HepG2 (cell line): ENCODE data around the gene FIS1. TPM values are rescaled to one million over a fixed set of nuclear protein-coding genes. Genes with fewer than 3 reads are reported as not detected.

Source experiments
- FOXK1 ChIP-seq: sonication (generic); formaldehyde crosslinking; IDR thresholded peaks from 2 replicates; pipeline ENCODE4 v1.4.0; 2020; ENCODE audit warnings: low read depth, missing genetic modification reagents, borderline replicate concordance
- FOXO1 ChIP-seq: sonication (generic); formaldehyde crosslinking; IDR thresholded peaks from 2 replicates; pipeline ENCODE4 v1.4.0; 2020; ENCODE audit warnings: missing genetic modification reagents
- GFI1 ChIP-seq: sonication (generic); formaldehyde crosslinking; IDR thresholded peaks from 2 replicates; pipeline ENCODE4 v1.5.0; 2020; ENCODE audit warnings: missing genetic modification reagents, mild to moderate bottlenecking, borderline replicate concordance
- MATR3 ChIP-seq: sonication (generic); formaldehyde crosslinking; IDR thresholded peaks from 2 replicates; pipeline ENCODE4 v1.4.0; 2020; ENCODE audit warnings: missing genetic modification reagents
- NCOA2 ChIP-seq: sonication (generic); formaldehyde crosslinking; IDR thresholded peaks from 2 replicates; pipeline ENCODE4 v1.8.0; 2022; ENCODE audit warnings: inconsistent platforms
- NR2F2 ChIP-seq: IDR thresholded peaks from 2 replicates; pipeline ENCODE4 v1.6.1; 2012; ENCODE audit warnings: low read depth, inconsistent platforms, borderline replicate concordance
- PAWR ChIP-seq: sonication (generic); formaldehyde crosslinking; IDR thresholded peaks from 2 replicates; pipeline ENCODE4 v1.4.0; 2020; ENCODE audit warnings: missing genetic modification reagents, mild to moderate bottlenecking, borderline replicate concordance
- PHB2 ChIP-seq: fragments of 450-650 bp; IDR thresholded peaks from 2 replicates; pipeline ENCODE4 v1.6.1; 2018; ENCODE audit not compliant: partially characterized antibody
- REL ChIP-seq: sonication (generic); formaldehyde crosslinking; conservative IDR thresholded peaks from 2 replicates; pipeline ENCODE4 v1.8.0; 2022; ENCODE audit warnings: mild to moderate bottlenecking, missing genetic modification reagents, moderate library complexity
- RFX3 ChIP-seq: IDR thresholded peaks from 2 replicates; pipeline ENCODE4 v1.6.1; 2016; ENCODE audit warnings: missing biosample characterization, missing genetic modification reagents
- TCF12 ChIP-seq, 2 experiments: fragments of 450-650 bp in 1 of 2; sonication (generic) in 1 of 2; formaldehyde crosslinking in 1 of 2; IDR thresholded peaks; 2 replicates each; pipeline versions ENCODE4 v1.6.1 to v1.8.0; 2017 to 2022; ENCODE audit warnings: antibody characterized with exemption in 1 of 2, mild to moderate bottlenecking in 1 of 2, missing genetic modification reagents in 1 of 2, moderate library complexity in 1 of 2
- U2AF2 ChIP-seq: fragments of 200-400 bp; formaldehyde crosslinking; IDR thresholded peaks from 2 replicates; pipeline ENCODE4 v1.6.1; 2017; ENCODE audit warnings: low read depth, mild to moderate bottlenecking, low read length
- ZNF569 ChIP-seq: sonication (generic); formaldehyde crosslinking; IDR thresholded peaks from 2 replicates; pipeline ENCODE4 v1.5.0; 2020; ENCODE audit warnings: mild to moderate bottlenecking, missing genetic modification reagents, moderate library complexity, borderline replicate concordance
- ZNF776 ChIP-seq: sonication (generic); formaldehyde crosslinking; IDR thresholded peaks from 2 replicates; pipeline ENCODE4 v1.4.0; 2020; ENCODE audit warnings: mild to moderate bottlenecking, missing genetic modification reagents
- ZNF781 ChIP-seq: sonication (generic); formaldehyde crosslinking; IDR thresholded peaks from 2 replicates; pipeline ENCODE4 v1.5.1; 2020; ENCODE audit warnings: borderline replicate concordance, mild to moderate bottlenecking, missing genetic modification reagents; ENCODE audit errors: not compliant biosample characterization
- ZSCAN29 ChIP-seq: sonication (generic); formaldehyde crosslinking; conservative IDR thresholded peaks from 2 replicates; pipeline ENCODE4 v1.4.0; 2020; ENCODE audit warnings: mild to moderate bottlenecking, missing genetic modification reagents
- polyA plus RNA-seq, 8 experiments: library from polyadenylated mRNA; depleted of rRNA in 3 of 8; stranded (reverse) in 7 of 8; unstranded in 1 of 8; fragments of >200 nt; fragmentation: Illumina TruSeq in 4 of 8; extraction: Trizol in 4 of 8; gene quantifications; 2 replicates each; pipeline versions ENCODE4 v1.2.1 to v1.2.3, GENCODE V29; 2011 to 2016; ENCODE audit warnings: low read depth in 4 of 8, missing spikeins in 1 of 8, mixed read lengths in 1 of 8; ENCODE audit not compliant: insufficient read depth in 1 of 8
- total RNA-seq, 5 experiments: library from RNA; depleted of rRNA; stranded (reverse); fragments of >200 nt; fragmentation: Illumina TruSeq; extraction: Trizol; gene quantifications; 2 replicates each; pipeline ENCODE4 v1.2.3, GENCODE V29; 2016; ENCODE audit warnings: low read depth in 1 of 5
- TF ChIP-seq, protein P1 (sequence below): sonication (generic); formaldehyde crosslinking; IDR thresholded peaks from 2 replicates; pipeline ENCODE4 v1.4.0; 2020; ENCODE audit warnings: missing genetic modification reagents, borderline replicate concordance
- TF ChIP-seq, protein P2 (sequence below): sonication (generic); formaldehyde crosslinking; IDR thresholded peaks from 2 replicates; pipeline ENCODE4 v1.4.0; 2020; ENCODE audit warnings: mild to moderate bottlenecking, low read depth, missing genetic modification reagents
- TF ChIP-seq, protein P3 (sequence below): sonication (generic); formaldehyde crosslinking; IDR thresholded peaks from 2 replicates; pipeline ENCODE4 v1.4.0; 2020; ENCODE audit warnings: missing genetic modification reagents

The FIS1 gene
- total and polyA plus RNA-seq, 2 of the 13 experiments (the other 11 are each of a cell fraction or from before 2014, with no cell fraction given): 97.5 to 101 TPM

DNA sequence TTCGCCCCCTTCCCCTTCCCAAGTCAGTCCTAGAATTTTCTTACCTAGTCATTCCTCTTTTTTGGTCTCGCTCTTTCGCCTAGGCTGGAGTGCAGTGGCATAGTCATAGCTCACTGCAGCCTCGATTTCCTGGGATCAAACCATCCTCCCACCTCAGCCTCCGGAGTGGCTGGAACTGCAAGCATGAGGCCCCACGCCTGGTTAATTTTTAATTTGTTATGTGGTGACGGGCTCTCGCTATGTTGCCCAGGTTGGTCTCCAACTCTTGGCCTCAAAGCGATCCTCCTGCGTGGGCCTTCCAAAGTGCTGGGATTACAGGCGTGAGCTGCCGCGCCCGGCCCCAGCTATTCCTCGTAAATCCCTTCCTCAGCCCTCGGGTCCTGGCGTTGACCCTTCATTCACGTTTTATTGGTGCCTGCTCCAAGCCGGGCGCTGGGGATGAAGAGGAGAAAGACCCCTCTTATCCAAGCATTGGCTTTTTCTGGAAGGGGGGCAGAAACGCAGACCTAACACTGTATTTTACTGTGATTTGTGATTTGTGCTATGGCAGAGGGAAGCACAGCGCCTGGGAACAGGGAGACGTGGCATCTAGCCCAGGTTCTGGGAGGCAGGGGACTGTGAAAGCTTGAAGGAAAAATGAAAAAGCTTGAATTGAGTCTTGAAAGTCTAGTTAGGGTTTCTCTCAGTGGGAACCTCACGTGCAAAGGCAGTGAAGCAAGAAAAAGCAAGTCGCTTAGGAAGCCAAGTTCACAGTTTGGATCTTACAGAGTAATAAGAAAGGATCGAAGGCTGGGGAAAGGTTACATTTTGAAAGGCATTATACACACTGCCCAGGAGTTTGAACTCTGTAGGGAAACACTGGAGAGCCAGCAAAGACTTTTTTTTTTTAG, 26.4 kb downstream of the FIS1 start (continued):
- TF ChIP-seq, protein P1, sequence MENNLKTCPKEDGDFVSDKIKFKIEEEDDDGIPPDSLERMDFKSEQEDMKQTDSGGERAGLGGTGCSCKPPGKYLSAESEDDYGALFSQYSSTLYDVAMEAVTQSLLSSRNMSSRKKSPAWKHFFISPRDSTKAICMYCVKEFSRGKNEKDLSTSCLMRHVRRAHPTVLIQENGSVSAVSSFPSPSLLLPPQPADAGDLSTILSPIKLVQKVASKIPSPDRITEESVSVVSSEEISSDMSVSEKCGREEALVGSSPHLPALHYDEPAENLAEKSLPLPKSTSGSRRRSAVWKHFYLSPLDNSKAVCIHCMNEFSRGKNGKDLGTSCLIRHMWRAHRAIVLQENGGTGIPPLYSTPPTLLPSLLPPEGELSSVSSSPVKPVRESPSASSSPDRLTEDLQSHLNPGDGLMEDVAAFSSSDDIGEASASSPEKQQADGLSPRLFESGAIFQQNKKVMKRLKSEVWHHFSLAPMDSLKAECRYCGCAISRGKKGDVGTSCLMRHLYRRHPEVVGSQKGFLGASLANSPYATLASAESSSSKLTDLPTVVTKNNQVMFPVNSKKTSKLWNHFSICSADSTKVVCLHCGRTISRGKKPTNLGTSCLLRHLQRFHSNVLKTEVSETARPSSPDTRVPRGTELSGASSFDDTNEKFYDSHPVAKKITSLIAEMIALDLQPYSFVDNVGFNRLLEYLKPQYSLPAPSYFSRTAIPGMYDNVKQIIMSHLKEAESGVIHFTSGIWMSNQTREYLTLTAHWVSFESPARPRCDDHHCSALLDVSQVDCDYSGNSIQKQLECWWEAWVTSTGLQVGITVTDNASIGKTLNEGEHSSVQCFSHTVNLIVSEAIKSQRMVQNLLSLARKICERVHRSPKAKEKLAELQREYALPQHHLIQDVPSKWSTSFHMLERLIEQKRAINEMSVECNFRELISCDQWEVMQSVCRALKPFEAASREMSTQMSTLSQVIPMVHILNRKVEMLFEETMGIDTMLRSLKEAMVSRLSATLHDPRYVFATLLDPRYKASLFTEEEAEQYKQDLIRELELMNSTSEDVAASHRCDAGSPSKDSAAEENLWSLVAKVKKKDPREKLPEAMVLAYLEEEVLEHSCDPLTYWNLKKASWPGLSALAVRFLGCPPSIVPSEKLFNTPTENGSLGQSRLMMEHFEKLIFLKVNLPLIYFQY: no peak
- TF ChIP-seq RFX3 (CRISPR knock-in tag) (no peak), GFI1 (CRISPR knock-in tag) (no peak), REL (CRISPR knock-in tag) (no peak), FOXO1 (CRISPR knock-in tag) (no peak), FOXK1 (CRISPR knock-in tag) (peak; percentile 8; the same call in 1 of the 2 replicates), ZSCAN29 (no peak), ZNF781 (CRISPR knock-in tag) (peak; percentile 56), ZNF776 (CRISPR knock-in tag) (no peak), U2AF2 (no peak), ZNF569 (no peak), NCOA2 (CRISPR knock-in tag) (peak; percentile 13; the same call in 1 of the 2 replicates), PAWR (no peak), NR2F2 (no peak), MATR3 (no peak), TCF12 (IDR thresholded peaks at IDR 0.05) (no peak), TCF12 (CRISPR knock-in tag; IDR thresholded peaks at IDR 0.05) (0 out of 2 replicates have a peak, but pooled peaks have one; percentile 44), PHB2 (no peak)
- TF ChIP-seq, protein P2, sequence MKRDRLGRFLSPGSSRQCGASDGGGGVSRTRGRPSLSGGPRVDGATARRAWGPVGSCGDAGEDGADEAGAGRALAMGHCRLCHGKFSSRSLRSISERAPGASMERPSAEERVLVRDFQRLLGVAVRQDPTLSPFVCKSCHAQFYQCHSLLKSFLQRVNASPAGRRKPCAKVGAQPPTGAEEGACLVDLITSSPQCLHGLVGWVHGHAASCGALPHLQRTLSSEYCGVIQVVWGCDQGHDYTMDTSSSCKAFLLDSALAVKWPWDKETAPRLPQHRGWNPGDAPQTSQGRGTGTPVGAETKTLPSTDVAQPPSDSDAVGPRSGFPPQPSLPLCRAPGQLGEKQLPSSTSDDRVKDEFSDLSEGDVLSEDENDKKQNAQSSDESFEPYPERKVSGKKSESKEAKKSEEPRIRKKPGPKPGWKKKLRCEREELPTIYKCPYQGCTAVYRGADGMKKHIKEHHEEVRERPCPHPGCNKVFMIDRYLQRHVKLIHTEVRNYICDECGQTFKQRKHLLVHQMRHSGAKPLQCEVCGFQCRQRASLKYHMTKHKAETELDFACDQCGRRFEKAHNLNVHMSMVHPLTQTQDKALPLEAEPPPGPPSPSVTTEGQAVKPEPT (CRISPR knock-in tag): 0 out of 2 replicates have a peak, but pooled peaks have one; percentile 15
- TF ChIP-seq, protein P3, sequence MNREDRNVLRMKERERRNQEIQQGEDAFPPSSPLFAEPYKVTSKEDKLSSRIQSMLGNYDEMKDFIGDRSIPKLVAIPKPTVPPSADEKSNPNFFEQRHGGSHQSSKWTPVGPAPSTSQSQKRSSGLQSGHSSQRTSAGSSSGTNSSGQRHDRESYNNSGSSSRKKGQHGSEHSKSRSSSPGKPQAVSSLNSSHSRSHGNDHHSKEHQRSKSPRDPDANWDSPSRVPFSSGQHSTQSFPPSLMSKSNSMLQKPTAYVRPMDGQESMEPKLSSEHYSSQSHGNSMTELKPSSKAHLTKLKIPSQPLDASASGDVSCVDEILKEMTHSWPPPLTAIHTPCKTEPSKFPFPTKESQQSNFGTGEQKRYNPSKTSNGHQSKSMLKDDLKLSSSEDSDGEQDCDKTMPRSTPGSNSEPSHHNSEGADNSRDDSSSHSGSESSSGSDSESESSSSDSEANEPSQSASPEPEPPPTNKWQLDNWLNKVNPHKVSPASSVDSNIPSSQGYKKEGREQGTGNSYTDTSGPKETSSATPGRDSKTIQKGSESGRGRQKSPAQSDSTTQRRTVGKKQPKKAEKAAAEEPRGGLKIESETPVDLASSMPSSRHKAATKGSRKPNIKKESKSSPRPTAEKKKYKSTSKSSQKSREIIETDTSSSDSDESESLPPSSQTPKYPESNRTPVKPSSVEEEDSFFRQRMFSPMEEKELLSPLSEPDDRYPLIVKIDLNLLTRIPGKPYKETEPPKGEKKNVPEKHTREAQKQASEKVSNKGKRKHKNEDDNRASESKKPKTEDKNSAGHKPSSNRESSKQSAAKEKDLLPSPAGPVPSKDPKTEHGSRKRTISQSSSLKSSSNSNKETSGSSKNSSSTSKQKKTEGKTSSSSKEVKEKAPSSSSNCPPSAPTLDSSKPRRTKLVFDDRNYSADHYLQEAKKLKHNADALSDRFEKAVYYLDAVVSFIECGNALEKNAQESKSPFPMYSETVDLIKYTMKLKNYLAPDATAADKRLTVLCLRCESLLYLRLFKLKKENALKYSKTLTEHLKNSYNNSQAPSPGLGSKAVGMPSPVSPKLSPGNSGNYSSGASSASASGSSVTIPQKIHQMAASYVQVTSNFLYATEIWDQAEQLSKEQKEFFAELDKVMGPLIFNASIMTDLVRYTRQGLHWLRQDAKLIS (CRISPR knock-in tag): no peak
